ENCODE measurements around the gene ACTR3.

ACTR3 gene

DNA sequence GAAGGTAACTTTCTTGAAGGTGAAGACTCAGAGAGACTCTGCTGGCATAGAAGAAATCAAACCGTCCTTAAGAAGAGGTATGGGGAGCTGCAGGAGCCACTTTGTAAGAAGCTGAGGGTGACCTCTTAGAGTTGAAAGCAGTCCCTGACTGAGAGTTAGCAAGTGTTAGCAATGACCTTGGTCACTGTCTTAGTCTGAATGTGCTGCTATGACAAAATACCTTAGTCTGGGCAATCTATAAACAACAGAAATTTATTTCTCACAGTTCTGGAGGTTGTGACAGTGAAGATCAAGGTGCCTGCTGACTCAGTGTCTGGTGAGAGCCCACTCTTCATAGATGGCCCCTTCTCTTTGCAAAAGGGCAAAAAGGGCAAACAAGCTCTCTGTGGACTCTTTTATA, 35.7 kb upstream of the ACTR3 start:
- Histone ChIP-seq H3K9me3 (ENCODE audit: low read length) (no peaks in the 10 kb centered on the region), H3K27me3 (ENCODE audit: control insufficient read depth in 1 of 2, insufficient read depth in 2 of 2, low read length in 2 of 2) (no peaks in the 10 kb centered on the region), H3K27ac (ENCODE audit: low read depth, low read length) (no peak overlapping the region), H3K4me1 (ENCODE audit: insufficient read depth, low read length) (no peaks in the 10 kb centered on the region), H3K4me3 (ENCODE audit: low read depth in 1 of 2, low read length in 2 of 2) (no peak overlapping the region), H3K36me3 (ENCODE audit: insufficient read depth, low read length) (no peaks in the 10 kb centered on the region), H3K9ac (ENCODE audit: low read length) (no peak overlapping the region)

GRCh38 chr2:113854970-113855740, 34.7 kb upstream of the ACTR3 start:
- H3K9ac ChIP-seq (ENCODE audit: low read length) = no peak overlapping the region
- no peaks in the 10 kb centered on the region for H3K4me1 ChIP-seq (ENCODE audit: insufficient read depth, low read length)
- no peaks in the 10 kb centered on the region for H3K9me3 ChIP-seq (ENCODE audit: low read length)
- H3K4me3 ChIP-seq (ENCODE audit: low read depth in 1 of 2, low read length in 2 of 2) = no peak overlapping the region
- H3K27ac ChIP-seq (ENCODE audit: low read depth, low read length) = no peak overlapping the region
- H3K36me3 ChIP-seq (ENCODE audit: insufficient read depth, low read length) = no peaks in the 10 kb centered on the region
- no peaks in the 10 kb centered on the region for H3K27me3 ChIP-seq (ENCODE audit: control insufficient read depth in 1 of 2, insufficient read depth in 2 of 2, low read length in 2 of 2)

DNA sequence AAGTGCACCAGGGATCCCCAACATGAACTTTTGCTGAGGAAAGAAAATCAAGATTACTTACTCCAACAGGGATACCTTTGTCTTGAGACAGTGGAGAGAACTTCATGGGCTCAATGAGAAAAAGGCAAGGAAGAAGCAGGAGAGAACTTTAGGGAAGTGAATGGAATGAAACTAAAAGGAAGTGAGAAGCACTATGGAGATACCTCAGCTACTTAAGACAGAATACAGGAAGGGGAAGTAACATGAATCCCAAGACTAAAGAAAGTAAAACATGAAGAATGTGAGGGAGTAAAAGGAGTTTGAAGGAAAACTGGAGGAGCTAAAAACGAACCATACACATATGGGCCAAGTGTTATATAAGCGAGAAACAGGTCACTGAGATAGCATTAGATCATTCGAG, 32.4 kb upstream of the ACTR3 start:
- Histone ChIP-seq H3K9ac (ENCODE audit: low read length) (no peak overlapping the region), H3K9me3 (ENCODE audit: low read length) (no peaks in the 10 kb centered on the region), H3K4me3 (ENCODE audit: low read depth in 1 of 2, low read length in 2 of 2) (no peak overlapping the region), H3K4me1 (ENCODE audit: insufficient read depth, low read length) (no peaks in the 10 kb centered on the region), H3K27ac (ENCODE audit: low read depth, low read length) (no peak overlapping the region), H3K36me3 (ENCODE audit: insufficient read depth, low read length) (no peaks in the 10 kb centered on the region), H3K27me3 (ENCODE audit: control insufficient read depth in 1 of 2, insufficient read depth in 2 of 2, low read length in 2 of 2) (no peaks in the 10 kb centered on the region)

DNA sequence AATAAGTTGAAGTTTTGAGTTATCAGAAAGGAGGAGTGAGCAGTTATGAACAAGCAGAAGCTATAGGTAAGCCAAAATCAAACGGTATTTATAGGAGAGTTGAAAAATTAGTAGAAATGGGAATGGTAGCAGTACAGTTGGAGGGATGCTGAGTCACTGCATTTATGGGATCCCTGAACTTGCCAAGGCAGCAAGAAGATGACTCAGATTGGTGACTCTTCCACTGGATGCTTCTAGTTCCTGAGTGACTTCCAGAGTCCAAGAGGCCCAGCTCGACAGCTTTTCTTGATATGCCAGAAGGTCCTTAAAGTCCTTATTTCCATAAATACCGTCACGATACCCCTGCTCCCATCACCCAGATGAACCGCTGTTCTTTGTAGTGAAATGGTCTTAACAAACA, 31.1 kb upstream of the ACTR3 start:
- Histone ChIP-seq H3K27ac (ENCODE audit: low read depth, low read length) (no peak overlapping the region), H3K36me3 (ENCODE audit: insufficient read depth, low read length) (no peaks in the 10 kb centered on the region), H3K9ac (ENCODE audit: low read length) (no peak overlapping the region), H3K27me3 (ENCODE audit: control insufficient read depth in 1 of 2, insufficient read depth in 2 of 2, low read length in 2 of 2) (no peaks in the 10 kb centered on the region), H3K4me1 (ENCODE audit: insufficient read depth, low read length) (no peaks in the 10 kb centered on the region), H3K9me3 (ENCODE audit: low read length) (no peaks in the 10 kb centered on the region), H3K4me3 (ENCODE audit: low read depth in 1 of 2, low read length in 2 of 2) (no peak overlapping the region)

DNA sequence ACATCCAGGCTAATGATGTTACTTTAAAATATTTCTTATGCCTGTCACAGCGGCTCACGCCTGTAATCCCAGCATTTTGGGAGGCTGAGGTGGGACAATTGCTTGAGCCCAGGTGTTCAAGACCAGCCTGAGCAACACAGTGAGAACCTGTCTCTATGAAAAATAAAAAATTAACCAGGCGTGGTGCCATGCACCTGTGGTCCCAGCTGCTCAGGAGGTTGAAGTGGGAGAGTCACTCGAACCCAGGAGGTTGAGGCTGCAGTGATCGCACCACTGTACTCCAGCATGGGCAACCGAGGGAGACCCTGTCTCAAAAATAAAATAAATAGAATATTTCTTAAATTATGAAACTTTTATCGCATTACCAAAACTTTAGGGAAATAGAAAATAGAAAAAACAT, 28.1 kb upstream of the ACTR3 start:
- H3K9me3 ChIP-seq (ENCODE audit: low read length) = no peaks in the 10 kb centered on the region
- H3K4me3 ChIP-seq (ENCODE audit: low read depth in 1 of 2, low read length in 2 of 2) = no peak overlapping the region
- H3K4me1 ChIP-seq (ENCODE audit: insufficient read depth, low read length) = no peaks in the 10 kb centered on the region
- no peak overlapping the region for H3K27ac ChIP-seq (ENCODE audit: low read depth, low read length)
- no peaks in the 10 kb centered on the region for H3K36me3 ChIP-seq (ENCODE audit: insufficient read depth, low read length)
- H3K27me3 ChIP-seq (ENCODE audit: control insufficient read depth in 1 of 2, insufficient read depth in 2 of 2, low read length in 2 of 2) = no peaks in the 10 kb centered on the region
- no peak overlapping the region for H3K9ac ChIP-seq (ENCODE audit: low read length)

DNA sequence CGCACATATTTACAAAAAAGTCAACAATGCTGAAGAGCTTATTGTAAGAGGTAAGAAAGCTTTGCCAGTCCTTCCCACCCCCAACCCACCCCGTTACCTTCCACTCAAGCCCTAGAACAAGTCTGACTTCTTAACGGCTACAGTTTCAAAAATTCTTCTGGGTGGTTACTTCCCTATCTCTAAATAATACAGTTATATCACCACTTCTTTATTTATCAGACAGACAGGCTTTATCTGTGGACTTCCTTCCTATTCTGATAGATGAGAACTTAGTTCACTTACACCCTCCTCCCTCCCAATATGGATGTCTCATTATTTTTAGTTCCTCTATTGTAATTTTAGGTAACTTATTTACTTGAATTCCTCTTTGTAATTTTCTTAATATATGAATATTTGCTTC, 26.7 kb upstream of the ACTR3 start:
- no peak overlapping the region for H3K4me3 ChIP-seq (ENCODE audit: low read depth in 1 of 2, low read length in 2 of 2)
- no peaks in the 10 kb centered on the region for H3K36me3 ChIP-seq (ENCODE audit: insufficient read depth, low read length)
- H3K4me1 ChIP-seq (ENCODE audit: insufficient read depth, low read length) = no peaks in the 10 kb centered on the region
- H3K9ac ChIP-seq (ENCODE audit: low read length) = no peak overlapping the region
- H3K9me3 ChIP-seq (ENCODE audit: low read length) = no peaks in the 10 kb centered on the region
- no peaks in the 10 kb centered on the region for H3K27me3 ChIP-seq (ENCODE audit: control insufficient read depth in 1 of 2, insufficient read depth in 2 of 2, low read length in 2 of 2)
- no peak overlapping the region for H3K27ac ChIP-seq (ENCODE audit: low read depth, low read length)

- Histone ChIP-seq H3K4me3 (ENCODE audit: low read depth in 1 of 2, low read length in 2 of 2) (no peak overlapping the region), H3K9ac (ENCODE audit: low read length) (no peak overlapping the region), H3K27me3 (ENCODE audit: control insufficient read depth in 1 of 2, insufficient read depth in 2 of 2, low read length in 2 of 2) (no peaks in the 10 kb centered on the region), H3K9me3 (ENCODE audit: low read length) (no peaks in the 10 kb centered on the region), H3K4me1 (ENCODE audit: insufficient read depth, low read length) (no peaks in the 10 kb centered on the region), H3K36me3 (ENCODE audit: insufficient read depth, low read length) (no peaks in the 10 kb centered on the region), H3K27ac (ENCODE audit: low read depth, low read length) (no peak overlapping the region)
Observed at GRCh38 chr2:113867571-113867970, 22.3 kb upstream of the ACTR3 start.

DNA sequence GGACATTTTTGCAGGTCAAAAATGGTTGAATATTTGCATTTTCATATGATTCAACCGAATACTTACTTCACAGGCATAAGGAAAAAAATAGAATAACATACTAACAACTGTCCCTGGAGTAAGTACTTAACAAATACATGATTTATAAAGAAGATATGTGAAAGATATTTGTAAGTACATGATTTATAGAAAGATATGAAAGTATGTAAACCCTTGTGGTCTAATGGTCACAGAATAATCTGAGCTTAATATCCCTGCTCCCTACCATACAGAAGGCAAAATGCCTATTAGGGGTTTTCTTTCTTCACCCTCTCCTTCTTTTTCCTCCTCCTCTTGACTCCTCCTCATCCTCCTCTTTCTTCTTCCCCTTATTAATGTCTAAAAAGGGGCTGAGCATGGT, 20.6 kb upstream of the ACTR3 start:
- no peaks in the 10 kb centered on the region for H3K36me3 ChIP-seq (ENCODE audit: insufficient read depth, low read length)
- H3K9ac ChIP-seq (ENCODE audit: low read length) = no peak overlapping the region
- no peak overlapping the region for H3K27ac ChIP-seq (ENCODE audit: low read depth, low read length)
- no peak overlapping the region for H3K4me3 ChIP-seq (ENCODE audit: low read depth in 1 of 2, low read length in 2 of 2)
- H3K4me1 ChIP-seq (ENCODE audit: insufficient read depth, low read length) = no peaks in the 10 kb centered on the region
- H3K9me3 ChIP-seq (ENCODE audit: low read length) = no peaks in the 10 kb centered on the region
- H3K27me3 ChIP-seq (ENCODE audit: control insufficient read depth in 1 of 2, insufficient read depth in 2 of 2, low read length in 2 of 2) = no peaks in the 10 kb centered on the region

DNA sequence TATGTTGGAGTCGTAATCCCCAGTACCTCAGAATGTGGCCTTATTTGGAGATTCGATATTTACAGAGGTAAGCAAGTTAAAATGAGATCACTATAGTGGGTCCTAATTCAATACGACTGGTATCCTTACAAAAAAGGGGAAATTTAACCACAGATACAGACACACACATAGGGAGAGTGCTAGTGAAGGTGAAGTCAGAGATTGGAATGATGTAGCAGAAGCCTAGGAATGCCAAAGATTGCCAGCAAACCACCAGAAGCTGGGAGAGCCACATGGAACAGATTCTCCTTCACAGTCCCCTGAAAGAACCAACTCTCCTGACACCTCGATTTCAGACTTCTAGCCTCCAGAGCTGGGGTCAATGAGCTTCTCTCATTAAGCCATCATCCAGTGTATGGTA, 17.7 kb upstream of the ACTR3 start:
- Histone ChIP-seq H3K9me3 (ENCODE audit: low read length) (no peaks in the 10 kb centered on the region), H3K9ac (ENCODE audit: low read length) (no peak overlapping the region), H3K4me3 (ENCODE audit: low read depth in 1 of 2, low read length in 2 of 2) (no peak overlapping the region), H3K27ac (ENCODE audit: low read depth, low read length) (no peak overlapping the region), H3K27me3 (ENCODE audit: control insufficient read depth in 1 of 2, insufficient read depth in 2 of 2, low read length in 2 of 2) (no peaks in the 10 kb centered on the region), H3K36me3 (ENCODE audit: insufficient read depth, low read length) (no peaks in the 10 kb centered on the region), H3K4me1 (ENCODE audit: insufficient read depth, low read length) (no peaks in the 10 kb centered on the region)

- no peaks in the 10 kb centered on the region for H3K4me1 ChIP-seq (ENCODE audit: insufficient read depth, low read length)
- H3K9ac ChIP-seq (ENCODE audit: low read length) = no peak overlapping the region
- H3K9me3 ChIP-seq (ENCODE audit: low read length) = no peaks in the 10 kb centered on the region
- no peak overlapping the region for H3K27ac ChIP-seq (ENCODE audit: low read depth, low read length)
- H3K36me3 ChIP-seq (ENCODE audit: insufficient read depth, low read length) = no peaks in the 10 kb centered on the region
- H3K4me3 ChIP-seq (ENCODE audit: low read depth in 1 of 2, low read length in 2 of 2) = no peak overlapping the region
- no peaks in the 10 kb centered on the region for H3K27me3 ChIP-seq (ENCODE audit: control insufficient read depth in 1 of 2, insufficient read depth in 2 of 2, low read length in 2 of 2)
Observed at GRCh38 chr2:113873867-113874266, 16.0 kb upstream of the ACTR3 start.

GRCh38 chr2:113875135-113875534, 14.8 kb upstream of the ACTR3 start:
- no peaks in the 10 kb centered on the region for H3K27me3 ChIP-seq (ENCODE audit: control insufficient read depth in 1 of 2, insufficient read depth in 2 of 2, low read length in 2 of 2)
- H3K27ac ChIP-seq (ENCODE audit: low read depth, low read length) = no peak overlapping the region
- no peaks in the 10 kb centered on the region for H3K4me1 ChIP-seq (ENCODE audit: insufficient read depth, low read length)
- H3K36me3 ChIP-seq (ENCODE audit: insufficient read depth, low read length) = no peaks in the 10 kb centered on the region
- no peak overlapping the region for H3K4me3 ChIP-seq (ENCODE audit: low read depth in 1 of 2, low read length in 2 of 2)
- no peaks in the 10 kb centered on the region for H3K9me3 ChIP-seq (ENCODE audit: low read length)
- no peak overlapping the region for H3K9ac ChIP-seq (ENCODE audit: low read length)

All from muscle layer of colon (tissue), 2 donors.